Endodermal cell (in vitro differentiated cells): ENCODE measurements around the gene IL25. TPM values are rescaled to one million over a fixed set of nuclear protein-coding genes. Genes with fewer than 3 reads are reported as not detected.
"Not testable (repeated sequence)": the region's sequence is repeated elsewhere in the genome, so short reads cannot be mapped to it uniquely, and the experiment has no call there.

Source experiments
- DNase-seq: peaks from one replicate; pipeline ENCODE4 v3.0.0-alpha.2; 2017
- H3K27ac ChIP-seq: 2 replicates; pipeline ENCODE4 v1.5.1; 2013; ENCODE audit warnings: mild to moderate bottlenecking, low read depth, low read length, moderate library complexity
- H3K27me3 ChIP-seq: 2 replicates; pipeline ENCODE4 v1.6.1; 2013; ENCODE audit warnings: mild to moderate bottlenecking, low read length, moderate library complexity; ENCODE audit not compliant: insufficient read depth, control insufficient read depth, poor library complexity, severe bottlenecking
- H3K36me3 ChIP-seq: 2 replicates; pipeline ENCODE4 v1.7.0; 2013; ENCODE audit warnings: mild to moderate bottlenecking, low read length, moderate library complexity; ENCODE audit not compliant: control insufficient read depth, insufficient read depth
- H3K4me1 ChIP-seq: one replicate; pipeline ENCODE4 v1.7.0; 2013; ENCODE audit warnings: low read length; ENCODE audit not compliant: control insufficient read depth, insufficient read depth
- H3K4me3 ChIP-seq: 2 replicates; pipeline ENCODE4 v1.5.1; 2013; ENCODE audit warnings: mild to moderate bottlenecking, low read length, moderate library complexity
- H3K9ac ChIP-seq: 2 replicates; pipeline ENCODE4 v1.6.1; 2013; ENCODE audit warnings: mild to moderate bottlenecking, low read length, moderate library complexity; ENCODE audit not compliant: poor library complexity, severe bottlenecking; ENCODE audit errors: extremely low read depth
- H3K9me3 ChIP-seq: 2 replicates; pipeline ENCODE4 v1.6.1; 2013; ENCODE audit warnings: mild to moderate bottlenecking, low read length, moderate library complexity; ENCODE audit not compliant: control insufficient read depth
- H3K27ac Mint-ChIP-seq: 2 replicates; pipeline ENCODE4 v1.8.0; 2020; ENCODE audit warnings: mixed read lengths
- H3K27me3 Mint-ChIP-seq: 2 replicates; pipeline ENCODE4 v1.8.0; 2021; ENCODE audit warnings: mild to moderate bottlenecking, mixed read lengths; ENCODE audit not compliant: insufficient read depth
- H3K36me3 Mint-ChIP-seq: 2 replicates; pipeline ENCODE4 v1.8.0; 2020; ENCODE audit warnings: low read depth, mixed read lengths
- H3K4me1 Mint-ChIP-seq: 2 replicates; pipeline ENCODE4 v1.8.0; 2020; ENCODE audit warnings: mixed read lengths
- H3K4me3 Mint-ChIP-seq: 2 replicates; pipeline ENCODE4 v1.8.0; 2020; ENCODE audit warnings: mild to moderate bottlenecking, moderate library complexity, mixed read lengths
- H3K9me3 Mint-ChIP-seq: 2 replicates; pipeline ENCODE4 v1.8.0; 2020; ENCODE audit warnings: mild to moderate bottlenecking, mixed read lengths
- CTCF ChIP-seq: fragments of 200-600 bp; sonication (generic); conservative IDR thresholded peaks from 2 replicates; pipeline ENCODE4 v1.5.0; 2021; ENCODE audit warnings: antibody characterized with exemption, mild to moderate bottlenecking
- WGBS, 2 experiments: methylation state at CpG; one replicate each; pipeline versions ENCODE4 v1.1.5 to v1.1.7; 2013; ENCODE audit warnings: missing lambda C conversion rate in 2 of 2, mixed read lengths in 1 of 2; ENCODE audit not compliant: insufficient coverage in 1 of 2, insufficient read length in 1 of 2; 5-methylcytosine and 5-hydroxymethylcytosine counted together
- microRNA-seq: library from miRNA; unstranded; fragments of <30 nt; microRNA quantifications from one replicate; pipeline ENCODE4 v1.2.0, GENCODE V29; 2020; ENCODE audit warnings: borderline microRNAs expressed
- total RNA-seq, 2 donors: library from RNA; stranded (reverse); fragmentation: NEBNext Ultra II Directional in 1 of 2; extraction: Animal tissue kit (Norgen Biotek cat#: 25700) in 1 of 2; gene quantifications; 2 replicates in 1 of 2; 3 replicates in 1 of 2; pipeline ENCODE4 v1.2.1, GENCODE V29; 2021

IL25 gene
- total RNA-seq, 2 donors from 2014 or later = not detected

DNA sequence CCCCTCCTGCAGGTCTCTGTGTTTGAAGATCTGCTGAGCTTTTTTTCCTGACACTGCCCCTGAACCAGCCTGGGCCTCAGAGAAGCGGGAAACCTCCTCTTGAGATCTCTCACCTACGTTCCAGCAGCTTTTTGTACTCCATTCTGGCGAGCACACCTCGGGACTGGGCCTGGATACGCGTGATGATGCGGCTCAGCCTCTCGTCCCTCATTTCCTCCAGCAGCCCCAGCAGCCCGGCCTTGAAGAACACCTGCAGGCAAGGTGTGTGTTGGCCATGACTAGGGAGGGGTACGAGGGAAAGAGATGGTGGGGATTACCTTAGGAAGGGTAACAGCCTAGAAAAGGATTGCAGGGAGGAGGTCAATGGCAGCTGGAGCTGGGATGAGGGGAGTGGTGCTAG lies 52.6 kb downstream of the IL25 start:
- no peak overlapping the region for H3K4me3 Mint-ChIP-seq
- Histone ChIP-seq H3K36me3 (no peaks in the 10 kb centered on the region), H3K27me3 (peaks cover 16% of the 10 kb centered on the region), H3K9me3 (no peaks in the 10 kb centered on the region), H3K27ac (no peak overlapping the region), H3K4me1 (no peaks in the 10 kb centered on the region), H3K4me3 (no peak overlapping the region), H3K9ac (no peak overlapping the region)
- H3K27ac Mint-ChIP-seq = no peak overlapping the region
- no peaks in the 10 kb centered on the region for H3K9me3 Mint-ChIP-seq
- no peak for DNase-seq
- no peak for TF ChIP-seq CTCF
- peaks cover 10% of the 10 kb centered on the region for H3K4me1 Mint-ChIP-seq
- WGBS, 2 experiments = 90 to 95% methylated on average over 9 to 10 of the region's 10 CpGs
- peaks cover 38% of the 10 kb centered on the region for H3K27me3 Mint-ChIP-seq
- H3K36me3 Mint-ChIP-seq = no peaks in the 10 kb centered on the region

DNA sequence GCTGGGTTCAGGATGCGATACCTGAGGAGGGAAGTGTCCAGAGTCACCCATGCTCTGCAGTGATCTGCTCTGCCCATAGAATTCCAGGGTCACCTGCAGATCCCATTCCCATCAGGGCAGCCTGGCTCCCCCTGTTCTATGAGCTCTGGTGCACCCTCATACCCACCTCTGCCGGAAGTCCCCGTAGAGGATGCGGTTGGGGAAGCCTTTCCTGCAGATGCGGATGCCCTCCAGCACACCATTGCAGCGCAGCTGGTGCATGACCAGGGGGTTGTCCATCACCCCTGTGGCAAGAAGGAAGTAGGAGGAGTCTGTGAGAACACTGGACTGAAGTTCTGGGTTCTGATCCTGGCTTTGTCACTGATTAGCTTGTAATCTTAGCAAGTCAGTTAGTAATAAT lies 53.2 kb downstream of the IL25 start:
- not testable (repeated sequence) for H3K4me3 ChIP-seq, DNase-seq, H3K9me3 Mint-ChIP-seq, H3K4me1 Mint-ChIP-seq, H3K4me1 ChIP-seq, H3K4me3 Mint-ChIP-seq, H3K9me3 ChIP-seq, H3K36me3 ChIP-seq, H3K27ac Mint-ChIP-seq, H3K9ac ChIP-seq, H3K36me3 Mint-ChIP-seq, H3K27ac ChIP-seq
- WGBS, 2 experiments = 96 to 100% methylated on average over 3 to 6 of the region's 6 CpGs
- peaks cover 36% of the 10 kb centered on the region for H3K27me3 Mint-ChIP-seq
- peaks cover 16% of the 10 kb centered on the region for H3K27me3 ChIP-seq

Small RNA genes within 50 kb of the gene (microRNA-seq; reads per million reads assigned to microRNA genes)
- gene MIR208A (11.1 reads per million, percentile 47 among the genes with 10 or more reads in this experiment), gene MIR208B (1.0 reads per million)

Other genes starting within 250 kb of the IL25 start
- gene SLC7A8, start 189.1 kb upstream of the IL25 start, total RNA-seq = 10 to 100 TPM; 47.6 to 48.9 TPM
- gene RNF212B, start 134.9 kb upstream of the IL25 start, total RNA-seq = not detected
- 10 to 100 TPM; 23.8 to 32.0 TPM for gene HOMEZ, start 86.7 kb upstream of the IL25 start, total RNA-seq
- 1 to 10 TPM; 5.7 to 6.5 TPM for gene PPP1R3E, start 70.0 kb upstream of the IL25 start, total RNA-seq
- 10 to 100 TPM; 21.9 to 29.5 TPM for gene BCL2L2, start 66.0 kb upstream of the IL25 start, total RNA-seq
- gene PABPN1, start 51.4 kb upstream of the IL25 start, total RNA-seq = 100 to 1,000 TPM; 293 TPM
- gene SLC22A17, start 19.9 kb upstream of the IL25 start, total RNA-seq = 10 to 100 TPM; 49.9 to 89.0 TPM
- gene EFS, start 7.6 kb upstream of the IL25 start, total RNA-seq = 10 to 100 TPM; 69.9 to 96.4 TPM
- 1 to 10 TPM in 1 of 2 donors, under 1 TPM in 1; 0.40 to 1.4 TPM for gene CMTM5, start 4.2 kb downstream of the IL25 start, total RNA-seq
- gene MYH6, start 35.5 kb downstream of the IL25 start, total RNA-seq = not detected
- gene MYH7, start 62.9 kb downstream of the IL25 start, total RNA-seq = under 1 TPM in 1 of 2 donors, not detected in 1; 0.55 TPM
- gene NGDN, start 96.9 kb downstream of the IL25 start, total RNA-seq = 10 to 100 TPM; 43.2 to 45.3 TPM
- gene ZFHX2, start 179.0 kb downstream of the IL25 start, total RNA-seq = 10 to 100 TPM; 12.8 to 15.4 TPM
- gene THTPA, start 183.5 kb downstream of the IL25 start, total RNA-seq = 10 to 100 TPM; 13.0 to 17.0 TPM
- 100 to 1,000 TPM; 203 to 209 TPM for gene AP1G2, start 195.0 kb downstream of the IL25 start, total RNA-seq
- gene JPH4, start 206.0 kb downstream of the IL25 start, total RNA-seq = under 1 TPM; 0.18 to 0.91 TPM